CD4-positive, CD25-positive, alpha-beta regulatory T cell (primary cell): ENCODE results near the gene PRKAG1. TPM values are rescaled to one million over a fixed set of nuclear protein-coding genes. Genes with fewer than 3 reads are reported as not detected.

Source experiments
- ATAC-seq, 2 donors: fragments of 150-1000 bp; cut with Tn5 transposase; one replicate each; pipeline ENCODE4 v1.10.0; 2021; ENCODE audit warnings: low read depth in 2 of 2, moderate number of reproducible peaks in 2 of 2, moderate library complexity in 1 of 2
- DNase-seq, 3 donors: peaks; one replicate each; pipeline versions ENCODE4 v3.0.0 to v3.0.0-alpha.2; 2012 to 2022; ENCODE audit warnings: mixed read lengths in 1 of 3
- H3K27ac ChIP-seq: one replicate; pipeline ENCODE4 v1.7.0; 2013; ENCODE audit warnings: mild to moderate bottlenecking, low read length; ENCODE audit not compliant: insufficient read depth, poor library complexity, severe bottlenecking
- H3K27me3 ChIP-seq: one replicate; pipeline ENCODE4 v1.7.0; 2013; ENCODE audit warnings: low read length; ENCODE audit not compliant: control insufficient read depth, insufficient read depth
- H3K36me3 ChIP-seq: one replicate; pipeline ENCODE4 v1.7.0; 2013; ENCODE audit warnings: mild to moderate bottlenecking, low read length, moderate library complexity; ENCODE audit not compliant: control insufficient read depth, insufficient read depth
- H3K4me1 ChIP-seq: 2 replicates; pipeline ENCODE4 v1.7.0; 2013; ENCODE audit warnings: mild to moderate bottlenecking, low read length; ENCODE audit not compliant: insufficient read depth, control insufficient read depth, poor library complexity, severe bottlenecking
- H3K4me3 ChIP-seq: one replicate; pipeline ENCODE4 v1.7.0; 2013; ENCODE audit warnings: low read depth, mild to moderate bottlenecking, low read length, moderate library complexity
- H3K9me3 ChIP-seq, 2 experiments: 1 replicate in 1 of 2; 2 replicates in 1 of 2; pipeline ENCODE4 v1.7.0; 2013; ENCODE audit warnings: low read length in 2 of 2, mild to moderate bottlenecking in 1 of 2, moderate library complexity in 1 of 2; ENCODE audit not compliant: control insufficient read depth in 2 of 2
- H3K27ac Mint-ChIP-seq, 3 donors: one replicate each; pipeline ENCODE4 v1.8.0; 2020 to 2022; ENCODE audit warnings: mild to moderate bottlenecking in 3 of 3, mixed read lengths in 3 of 3, moderate library complexity in 2 of 3
- H3K27me3 Mint-ChIP-seq: one replicate; pipeline ENCODE4 v1.8.0; 2022; ENCODE audit warnings: mild to moderate bottlenecking, mixed read lengths
- H3K36me3 Mint-ChIP-seq: one replicate; pipeline ENCODE4 v1.8.0; 2020; ENCODE audit warnings: mixed read lengths
- H3K4me1 Mint-ChIP-seq, 4 donors: one replicate each; pipeline ENCODE4 v1.8.0; 2020 to 2022; ENCODE audit warnings: mixed read lengths in 4 of 4, mild to moderate bottlenecking in 1 of 4
- H3K4me3 Mint-ChIP-seq, 4 donors: one replicate each; pipeline ENCODE4 v1.8.0; 2020 to 2022; ENCODE audit warnings: mild to moderate bottlenecking in 4 of 4, mixed read lengths in 4 of 4, moderate library complexity in 3 of 4
- H3K9me3 Mint-ChIP-seq, 7 donors: one replicate each; pipeline ENCODE4 v1.8.0; 2020 to 2022; ENCODE audit warnings: mixed read lengths in 7 of 7, mild to moderate bottlenecking in 3 of 7, moderate library complexity in 2 of 7
- polyA plus RNA-seq, 4 donors: library from polyadenylated mRNA; unstranded; fragments of 300-500 nt; fragmentation: Illumina TruSeq; gene quantifications; one replicate each; pipeline ENCODE4 v1.2.3, GENCODE V29; 2021
- total RNA-seq: library from RNA; stranded (reverse); gene quantifications from one replicate; pipeline ENCODE4 v1.2.3, GENCODE V29; 2022

The PRKAG1 gene
- total and polyA plus RNA-seq, 5 donors from 2014 or later = 51.3 to 83.8 (median 64.0) TPM

DNA sequence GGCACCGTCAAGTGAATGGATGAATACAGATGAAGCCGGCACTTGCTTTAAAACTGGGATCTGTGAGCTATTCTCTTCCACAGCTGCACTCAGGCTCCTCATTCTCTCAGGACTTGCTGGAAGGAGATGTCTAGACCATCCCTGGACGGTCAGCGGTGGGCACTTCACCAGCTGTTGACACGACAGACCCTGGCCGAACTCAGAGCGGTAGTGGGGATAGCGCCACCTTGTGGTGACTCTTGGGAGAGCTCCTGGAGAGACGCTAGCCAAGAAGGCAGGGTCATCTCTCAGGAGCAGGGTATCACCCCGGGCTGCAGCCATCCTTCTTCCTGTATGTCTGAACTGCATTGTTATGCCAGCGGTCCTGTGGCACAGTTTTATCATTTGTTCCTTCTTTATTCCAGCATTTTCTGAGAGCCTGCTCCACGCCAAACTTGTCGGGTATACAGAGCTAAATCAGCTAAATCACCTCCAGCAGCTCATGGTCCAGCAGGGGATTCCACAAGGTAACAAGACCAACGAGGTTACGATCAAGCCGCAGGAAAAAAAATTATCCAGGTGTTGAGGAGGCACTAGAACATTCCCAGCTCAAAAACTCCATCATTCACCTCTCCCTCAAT lies 30.4 kb downstream of the PRKAG1 start:
- Histone ChIP-seq H3K4me1 (no peaks in the 10 kb centered on the region), H3K9me3 (no peaks in the 10 kb centered on the region), H3K27me3 (peaks cover 31% of the 10 kb centered on the region), H3K36me3 (no peaks in the 10 kb centered on the region), H3K27ac (no peak overlapping the region), H3K4me3 (no peak overlapping the region)
- Mint-ChIP-seq H3K4me1 (peaks cover 0 to 10% (median 5%) of the 10 kb centered on the region in 4 donors), H3K4me3 (peak overlapping the region in 1 of 4 donors; percentile 14), H3K36me3 (no peaks in the 10 kb centered on the region), H3K9me3 (no peaks in the 10 kb centered on the region), H3K27ac (peak overlapping the region in 1 of 3 donors; percentile 33), H3K27me3 (peaks cover 54% of the 10 kb centered on the region)
- ATAC-seq = peak; percentile 67 to 70
- DNase-seq = peak; percentile 51 to 64 (median 58)

DNA sequence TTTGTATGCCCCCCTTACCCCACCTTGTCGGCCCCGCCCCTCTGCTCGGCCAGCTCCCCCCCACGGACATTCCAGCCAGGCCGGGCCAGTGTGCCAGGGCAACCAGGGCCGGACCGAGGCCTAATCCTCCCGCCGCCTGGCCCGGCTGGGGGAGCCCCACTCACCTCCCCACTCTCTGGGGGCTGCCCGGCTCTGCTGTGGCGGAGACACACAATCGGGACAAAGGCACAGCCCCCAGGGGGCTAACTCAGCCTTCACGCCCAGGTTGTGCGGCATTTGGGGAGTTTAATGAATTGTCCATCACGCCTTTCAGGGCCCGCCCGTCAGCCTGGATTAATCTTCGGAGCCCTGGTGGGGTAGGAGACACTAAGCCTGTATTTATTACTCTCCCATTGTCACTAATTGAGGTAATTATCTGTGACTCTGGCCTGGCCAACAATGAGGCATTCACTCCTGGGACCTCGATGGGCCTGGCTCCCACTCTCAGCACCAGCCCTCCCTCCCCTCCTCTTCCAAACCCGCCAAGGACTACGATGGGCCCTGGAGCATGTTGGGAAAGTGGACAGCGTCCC lies 31.8 kb downstream of the PRKAG1 start:
- DNase-seq = no peak
- Histone ChIP-seq H3K9me3 (no peaks in the 10 kb centered on the region), H3K4me3 (no peak overlapping the region), H3K36me3 (no peaks in the 10 kb centered on the region), H3K4me1 (peaks cover 3% of the 10 kb centered on the region), H3K27ac (no peak overlapping the region), H3K27me3 (peaks cover 32% of the 10 kb centered on the region)
- Mint-ChIP-seq H3K27me3 (peaks cover 62% of the 10 kb centered on the region), H3K4me1 (peaks cover 0 to 17% (median 10%) of the 10 kb centered on the region in 4 donors), H3K27ac (no peak overlapping the region), H3K36me3 (no peaks in the 10 kb centered on the region), H3K4me3 (peak overlapping the region in 1 of 4 donors; percentile 61), H3K9me3 (no peaks in the 10 kb centered on the region)
- no peak for ATAC-seq

DNA sequence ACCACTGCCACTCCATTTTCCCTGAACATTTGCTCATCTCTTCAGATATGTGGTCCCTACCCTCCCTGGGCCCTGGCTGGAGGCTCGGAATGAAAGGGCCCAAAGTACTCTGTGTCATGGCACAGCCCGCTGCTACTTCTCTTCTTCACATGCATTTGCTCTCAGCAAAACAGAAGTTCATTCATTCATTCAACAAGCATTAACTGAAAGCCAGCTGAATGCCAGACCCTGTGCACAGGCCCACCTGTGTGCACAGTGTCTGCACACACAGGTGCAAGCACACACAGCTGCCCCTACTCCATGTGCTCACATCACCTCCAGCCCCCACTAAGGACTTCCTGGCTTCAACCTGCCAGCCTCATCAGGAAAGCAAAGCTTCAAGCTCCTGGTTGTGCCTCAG lies 32.7 kb downstream of the PRKAG1 start:
- Mint-ChIP-seq H3K27me3 (peaks cover 65% of the 10 kb centered on the region), H3K36me3 (no peaks in the 10 kb centered on the region), H3K4me3 (no peak overlapping the region), H3K9me3 (peaks cover 0 to 2% (median 0%) of the 10 kb centered on the region in 7 donors), H3K4me1 (peaks cover 0 to 25% (median 16%) of the 10 kb centered on the region in 4 donors), H3K27ac (no peak overlapping the region)
- DNase-seq = no peak
- H3K36me3 ChIP-seq = no peaks in the 10 kb centered on the region
- no peak overlapping the region for H3K27ac ChIP-seq
- peaks cover 12% of the 10 kb centered on the region for H3K4me1 ChIP-seq
- ATAC-seq = no peak
- no peaks in the 10 kb centered on the region for H3K9me3 ChIP-seq
- H3K27me3 ChIP-seq = peaks cover 30% of the 10 kb centered on the region
- no peak overlapping the region for H3K4me3 ChIP-seq

DNA sequence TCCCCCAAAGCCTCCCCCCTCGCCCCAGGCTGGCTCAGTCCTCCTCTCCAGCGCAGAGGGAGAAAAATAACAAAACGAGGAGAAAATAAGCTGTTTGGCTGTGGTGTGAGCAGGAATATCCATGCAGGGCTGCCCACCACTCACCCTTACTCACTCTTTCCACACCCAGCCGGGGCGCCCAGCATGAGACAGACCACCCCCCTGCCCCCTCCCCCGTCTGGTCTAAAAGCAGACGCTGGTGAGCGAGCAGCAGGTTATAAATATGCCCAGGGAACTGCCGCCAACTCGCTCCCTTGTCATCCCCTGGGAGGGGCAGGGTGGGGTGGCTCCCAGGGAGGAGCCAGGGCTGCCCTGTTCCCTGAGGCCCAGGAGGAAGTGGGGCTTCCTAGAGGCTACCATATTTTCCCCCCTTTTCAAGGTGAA lies 33.1 kb downstream of the PRKAG1 start:
- peaks cover 0 to 30% (median 16%) of the 10 kb centered on the region in 4 donors for H3K4me1 Mint-ChIP-seq
- Histone ChIP-seq H3K4me1 (peaks cover 16% of the 10 kb centered on the region), H3K9me3 (no peaks in the 10 kb centered on the region), H3K27ac (no peak overlapping the region), H3K36me3 (no peaks in the 10 kb centered on the region), H3K4me3 (no peak overlapping the region), H3K27me3 (peaks cover 30% of the 10 kb centered on the region)
- H3K4me3 Mint-ChIP-seq = no peak overlapping the region
- no peak for ATAC-seq
- H3K27me3 Mint-ChIP-seq = peaks cover 65% of the 10 kb centered on the region
- H3K27ac Mint-ChIP-seq = no peak overlapping the region
- no peak for DNase-seq
- no peaks in the 10 kb centered on the region for H3K36me3 Mint-ChIP-seq
- H3K9me3 Mint-ChIP-seq = peaks cover 0 to 2% (median 0%) of the 10 kb centered on the region in 7 donors

DNA sequence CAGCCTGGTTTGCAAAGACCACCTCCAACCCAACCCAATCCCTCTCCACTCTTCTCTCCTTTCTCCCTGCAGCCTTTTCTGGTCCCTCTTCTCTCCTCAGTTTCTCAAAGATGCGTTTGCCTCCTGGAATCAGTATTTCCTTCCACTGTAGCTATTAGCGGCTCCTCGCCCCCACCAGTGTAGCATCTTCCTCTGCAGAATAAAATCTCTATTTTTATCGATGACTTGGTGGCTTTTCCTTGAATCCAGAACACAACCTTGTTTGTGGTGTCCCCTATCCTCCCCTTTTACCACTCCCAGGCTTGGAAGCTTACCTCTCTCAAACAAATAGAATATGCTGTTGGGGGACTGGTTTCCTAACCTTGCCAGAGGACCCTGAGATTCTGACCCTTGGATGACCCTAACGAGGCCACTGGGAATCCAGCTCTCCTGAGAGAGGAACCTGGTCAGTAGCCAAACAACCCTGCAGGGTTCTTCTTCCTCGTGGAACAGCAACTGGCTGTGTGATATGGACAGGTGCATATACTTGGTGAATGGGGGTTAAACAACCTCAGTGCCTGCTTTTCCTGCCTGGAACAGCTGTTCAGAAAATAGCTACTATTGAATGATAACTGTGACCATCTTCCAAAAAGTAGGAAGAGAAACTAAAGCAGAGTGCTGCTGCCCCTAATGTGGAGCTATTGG lies 36.0 kb downstream of the PRKAG1 start:
- Histone ChIP-seq H3K27me3 (peaks cover 26% of the 10 kb centered on the region), H3K27ac (no peak overlapping the region), H3K9me3 (no peaks in the 10 kb centered on the region), H3K4me3 (no peak overlapping the region), H3K4me1 (peaks cover 46% of the 10 kb centered on the region), H3K36me3 (no peaks in the 10 kb centered on the region)
- peaks cover 0 to 45% (median 16%) of the 10 kb centered on the region in 4 donors for H3K4me1 Mint-ChIP-seq
- H3K9me3 Mint-ChIP-seq = peaks cover 0 to 5% (median 0%) of the 10 kb centered on the region in 7 donors
- DNase-seq = no peak
- H3K36me3 Mint-ChIP-seq = no peaks in the 10 kb centered on the region
- peak overlapping the region in 3 of 4 donors; percentile 48 to 92 (median 61) for H3K4me3 Mint-ChIP-seq
- peak overlapping the region in 2 of 3 donors; percentile 91 to 92 for H3K27ac Mint-ChIP-seq
- H3K27me3 Mint-ChIP-seq = peaks cover 63% of the 10 kb centered on the region
- ATAC-seq = no peak

DNA sequence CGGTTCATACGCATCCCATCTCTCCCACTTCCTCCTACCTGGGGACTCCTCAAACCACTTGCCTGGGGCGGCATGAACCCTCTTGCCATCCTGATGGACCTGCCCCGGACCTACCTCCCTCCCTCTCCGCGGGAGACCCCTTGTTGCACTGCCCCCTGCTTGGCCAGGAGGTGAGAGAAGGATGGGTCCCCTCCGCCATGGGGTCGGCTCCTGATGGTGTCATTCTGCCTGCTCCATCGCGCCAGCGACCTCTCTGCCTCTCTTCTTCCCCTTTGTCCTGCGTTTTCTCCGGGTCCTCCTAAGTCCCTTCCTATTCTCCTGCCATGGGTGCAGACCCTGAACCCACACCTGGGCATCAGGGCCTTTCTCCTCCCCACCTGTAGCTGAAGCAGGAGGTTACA lies 36.8 kb downstream of the PRKAG1 start:
- peak overlapping the region; percentile 26 for H3K4me3 ChIP-seq

DNA sequence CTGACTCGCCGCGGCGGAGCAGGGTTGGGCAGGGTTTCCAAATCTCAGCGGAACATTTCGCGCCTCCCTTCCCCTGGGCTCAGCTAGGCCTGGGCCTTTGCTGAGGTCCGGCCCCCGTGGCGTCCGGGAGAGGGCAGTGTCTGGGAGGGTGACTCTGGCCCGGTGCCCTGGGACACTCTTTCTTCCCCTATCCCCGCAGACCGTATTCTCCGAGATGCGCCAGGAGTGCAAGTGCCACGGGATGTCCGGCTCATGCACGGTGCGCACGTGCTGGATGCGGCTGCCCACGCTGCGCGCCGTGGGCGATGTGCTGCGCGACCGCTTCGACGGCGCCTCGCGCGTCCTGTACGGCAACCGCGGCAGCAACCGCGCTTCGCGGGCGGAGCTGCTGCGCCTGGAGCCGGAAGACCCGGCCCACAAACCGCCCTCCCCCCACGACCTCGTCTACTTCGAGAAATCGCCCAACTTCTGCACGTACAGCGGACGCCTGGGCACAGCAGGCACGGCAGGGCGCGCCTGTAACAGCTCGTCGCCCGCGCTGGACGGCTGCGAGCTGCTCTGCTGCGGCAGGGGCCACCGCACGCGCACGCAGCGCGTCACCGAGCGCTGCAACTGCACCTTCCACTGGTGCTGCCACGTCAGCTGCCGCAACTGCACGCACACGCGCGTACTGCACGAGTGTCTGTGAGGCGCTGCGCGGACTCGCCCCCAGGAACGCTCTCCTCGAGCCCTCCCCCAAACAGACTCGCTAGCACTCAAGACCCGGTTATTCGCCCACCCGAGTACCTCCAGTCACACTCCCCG lies 37.4 kb downstream of the PRKAG1 start:
- H3K27me3 Mint-ChIP-seq = peaks cover 73% of the 10 kb centered on the region
- peaks cover 51% of the 10 kb centered on the region for H3K4me1 ChIP-seq
- peak overlapping the region; percentile 18 to 92 (median 90) for H3K4me3 Mint-ChIP-seq
- peaks cover 31% of the 10 kb centered on the region for H3K27me3 ChIP-seq
- no peaks in the 10 kb centered on the region for H3K36me3 ChIP-seq
- H3K4me1 Mint-ChIP-seq = peaks cover 0 to 49% (median 18%) of the 10 kb centered on the region in 4 donors
- no peaks in the 10 kb centered on the region for H3K36me3 Mint-ChIP-seq
- H3K4me3 ChIP-seq = peak overlapping the region; percentile 48
- H3K27ac ChIP-seq = no peak overlapping the region
- DNase-seq = peak; percentile 44 to 84 (median 61)
- H3K9me3 Mint-ChIP-seq = peaks cover 0 to 5% (median 0%) of the 10 kb centered on the region in 7 donors
- no peaks in the 10 kb centered on the region for H3K9me3 ChIP-seq
- H3K27ac Mint-ChIP-seq = peak overlapping the region; percentile 63 to 92 (median 91)
- peak; percentile 44 to 50 for ATAC-seq

More for the DNA sequence above, 36.8 kb downstream of the PRKAG1 start:
- DNase-seq = no peak
- peaks cover 0 to 5% (median 0%) of the 10 kb centered on the region in 7 donors for H3K9me3 Mint-ChIP-seq
- Histone ChIP-seq H3K36me3 (no peaks in the 10 kb centered on the region), H3K4me1 (peaks cover 51% of the 10 kb centered on the region), H3K27me3 (peaks cover 30% of the 10 kb centered on the region), H3K27ac (no peak overlapping the region), H3K9me3 (no peaks in the 10 kb centered on the region)
- H3K27me3 Mint-ChIP-seq = peaks cover 69% of the 10 kb centered on the region
- H3K36me3 Mint-ChIP-seq = no peaks in the 10 kb centered on the region
- H3K4me1 Mint-ChIP-seq = peaks cover 0 to 49% (median 18%) of the 10 kb centered on the region in 4 donors
- H3K4me3 Mint-ChIP-seq = peak overlapping the region; percentile 35 to 92 (median 90)
- no peak for ATAC-seq
- peak overlapping the region; percentile 63 to 92 (median 91) for H3K27ac Mint-ChIP-seq
